ENCODE results near the gene UPF1.

GRCh38 chr19:18807861-18808331, 23.9 kb upstream of the UPF1 start:
- TF ChIP-seq CTCF (IDR thresholded peaks at IDR 0.05) (no peak), POLR2A (IDR thresholded peaks at IDR 0.05) (no peak)

Measured in adrenal gland (tissue), 5 donors.